SK-N-SH treated with all-trans-retinoic acid at 6 μM for 48 hours (cell line): ENCODE data around the gene SORCS3.

ENCODE experiments used
- ARNTL ChIP-seq: fragments of 450-650 bp; formaldehyde crosslinking; IDR thresholded peaks from 2 replicates; pipeline ENCODE4 v1.5.0; 2020; ENCODE audit warnings: low read depth, mild to moderate bottlenecking, moderate library complexity, borderline replicate concordance
- CREB5 ChIP-seq: fragments of 250-450 bp; sonication (Bioruptor Pico); IDR thresholded peaks from 2 replicates; pipeline ENCODE4 v1.5.1; 2020; ENCODE audit warnings: low read depth, mild to moderate bottlenecking, moderate library complexity
- PATZ1 ChIP-seq: fragments of 250-450 bp; sonication (Bioruptor Pico); IDR thresholded peaks from 2 replicates; pipeline ENCODE4 v1.8.0; 2020; ENCODE audit warnings: mild to moderate bottlenecking, moderate library complexity, borderline replicate concordance
- POU6F1 ChIP-seq: fragments of 250-450 bp; sonication (Bioruptor Pico); IDR thresholded peaks from 2 replicates; pipeline ENCODE4 v1.8.0; 2021; ENCODE audit warnings: low read depth, mild to moderate bottlenecking, moderate library complexity, borderline replicate concordance
- TOX ChIP-seq: fragments of 250-450 bp; sonication (Bioruptor Pico); IDR thresholded peaks from 2 replicates; pipeline ENCODE4 v1.8.0; 2021; ENCODE audit warnings: mild to moderate bottlenecking, moderate library complexity, borderline replicate concordance
- ZFP3 ChIP-seq: fragments of 250-450 bp; sonication (Bioruptor Pico); IDR thresholded peaks from 2 replicates; pipeline ENCODE4 v1.5.0; 2020; ENCODE audit warnings: mild to moderate bottlenecking, moderate library complexity
- ZNF70 ChIP-seq: fragments of 450-650 bp; formaldehyde crosslinking; IDR thresholded peaks from 2 replicates; pipeline ENCODE4 v1.5.0; 2020; ENCODE audit warnings: mild to moderate bottlenecking, moderate library complexity

- TF ChIP-seq PATZ1 (CRISPR knock-in tag) (no peak), TOX (CRISPR knock-in tag) (no peak), ZFP3 (CRISPR knock-in tag) (no peak), ZNF70 (CRISPR knock-in tag) (no peak), ARNTL (CRISPR knock-in tag) (no peak), CREB5 (CRISPR knock-in tag) (no peak), POU6F1 (CRISPR knock-in tag) (no peak)
Observed at GRCh38 chr10:105113666-105114065, 472.6 kb downstream of the SORCS3 start.
